Kidney epithelial cell (primary cell): ENCODE measurements around the gene ZNF575. TPM values are rescaled to one million over a fixed set of nuclear protein-coding genes. Genes with fewer than 3 reads are reported as not detected.

Experiments
- DNase-seq: peaks from one replicate; pipeline ENCODE4 v3.0.0-alpha.2; 2010; ENCODE audit warnings: low read depth
- H3K27me3 ChIP-seq: 2 replicates; pipeline ENCODE4 v1.6.0; 2011; ENCODE audit warnings: low read length; ENCODE audit not compliant: control insufficient read depth, insufficient read depth
- H3K36me3 ChIP-seq: 2 replicates; pipeline ENCODE4 v1.5.1; 2011; ENCODE audit warnings: low read length; ENCODE audit not compliant: control insufficient read depth, insufficient read depth
- H3K4me3 ChIP-seq: 2 replicates; pipeline ENCODE4 v1.5.1; 2011; ENCODE audit warnings: low read depth, mild to moderate bottlenecking, control low read depth, low read length
- total RNA-seq: library from RNA; depleted of rRNA; stranded (reverse); fragments of >200 nt; gene quantifications from 2 replicates; pipeline ENCODE4 v1.2.3, GENCODE V29; 2015
- TF ChIP-seq, protein P1 (sequence below): IDR thresholded peaks from 2 replicates; pipeline ENCODE4 v1.5.1; 2011; ENCODE audit warnings: mild to moderate bottlenecking, moderate library complexity, low read length, control low read depth, inconsistent platforms; ENCODE audit not compliant: insufficient read depth, poor library complexity, severe bottlenecking

The ZNF575 gene
- total RNA-seq, 1 donor from 2014 or later: not detected

DNA sequence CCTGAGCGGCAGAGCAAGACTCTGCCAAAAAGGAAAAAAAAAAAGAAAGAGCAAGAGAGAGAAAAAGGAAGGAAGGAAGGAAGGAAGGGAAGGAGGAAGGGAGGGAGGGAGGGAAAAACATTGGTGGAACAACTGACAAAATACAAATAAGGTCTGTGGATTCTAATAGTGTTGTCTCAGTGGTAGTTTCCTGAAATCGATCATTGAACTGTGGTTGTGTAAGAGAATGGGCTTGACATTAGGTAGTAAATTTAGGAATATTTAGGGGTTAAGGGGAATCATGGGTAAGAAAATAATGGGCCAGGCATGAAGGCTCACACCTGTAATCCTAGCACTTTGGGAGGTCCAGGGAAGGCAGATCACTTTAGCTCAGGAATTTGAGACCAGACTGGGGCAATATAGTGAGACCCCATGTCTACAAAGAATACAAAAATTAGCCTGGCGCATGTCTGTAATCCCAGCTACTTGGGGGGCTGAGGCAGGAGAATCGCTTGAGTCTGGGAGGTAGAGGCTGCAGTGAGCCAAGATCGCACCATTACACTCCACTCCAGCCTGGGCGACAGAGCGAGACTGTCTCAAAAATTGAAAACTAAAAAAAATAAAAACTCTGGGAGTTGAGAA, 42.9 kb upstream of the ZNF575 start:
- Histone ChIP-seq H3K27me3 (no peaks in the 10 kb centered on the region), H3K36me3 (no peaks in the 10 kb centered on the region), H3K4me3 (no peak overlapping the region)
- TF ChIP-seq, protein P1, sequence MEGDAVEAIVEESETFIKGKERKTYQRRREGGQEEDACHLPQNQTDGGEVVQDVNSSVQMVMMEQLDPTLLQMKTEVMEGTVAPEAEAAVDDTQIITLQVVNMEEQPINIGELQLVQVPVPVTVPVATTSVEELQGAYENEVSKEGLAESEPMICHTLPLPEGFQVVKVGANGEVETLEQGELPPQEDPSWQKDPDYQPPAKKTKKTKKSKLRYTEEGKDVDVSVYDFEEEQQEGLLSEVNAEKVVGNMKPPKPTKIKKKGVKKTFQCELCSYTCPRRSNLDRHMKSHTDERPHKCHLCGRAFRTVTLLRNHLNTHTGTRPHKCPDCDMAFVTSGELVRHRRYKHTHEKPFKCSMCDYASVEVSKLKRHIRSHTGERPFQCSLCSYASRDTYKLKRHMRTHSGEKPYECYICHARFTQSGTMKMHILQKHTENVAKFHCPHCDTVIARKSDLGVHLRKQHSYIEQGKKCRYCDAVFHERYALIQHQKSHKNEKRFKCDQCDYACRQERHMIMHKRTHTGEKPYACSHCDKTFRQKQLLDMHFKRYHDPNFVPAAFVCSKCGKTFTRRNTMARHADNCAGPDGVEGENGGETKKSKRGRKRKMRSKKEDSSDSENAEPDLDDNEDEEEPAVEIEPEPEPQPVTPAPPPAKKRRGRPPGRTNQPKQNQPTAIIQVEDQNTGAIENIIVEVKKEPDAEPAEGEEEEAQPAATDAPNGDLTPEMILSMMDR: no peak
- no peak for DNase-seq

GRCh38 chr19:43490759-43491158, 42.2 kb upstream of the ZNF575 start:
- no peak overlapping the region for H3K4me3 ChIP-seq
- TF ChIP-seq, protein P1: no peak
- no peaks in the 10 kb centered on the region for H3K27me3 ChIP-seq
- DNase-seq: no peak
- no peaks in the 10 kb centered on the region for H3K36me3 ChIP-seq

- no peak for DNase-seq
- Histone ChIP-seq H3K27me3 (no peaks in the 10 kb centered on the region), H3K4me3 (no peak overlapping the region), H3K36me3 (no peaks in the 10 kb centered on the region)
- TF ChIP-seq, protein P1: no peak
These were observed 37.9 kb upstream of the ZNF575 start for GRCh38 chr19:43495082-43495481.

DNA sequence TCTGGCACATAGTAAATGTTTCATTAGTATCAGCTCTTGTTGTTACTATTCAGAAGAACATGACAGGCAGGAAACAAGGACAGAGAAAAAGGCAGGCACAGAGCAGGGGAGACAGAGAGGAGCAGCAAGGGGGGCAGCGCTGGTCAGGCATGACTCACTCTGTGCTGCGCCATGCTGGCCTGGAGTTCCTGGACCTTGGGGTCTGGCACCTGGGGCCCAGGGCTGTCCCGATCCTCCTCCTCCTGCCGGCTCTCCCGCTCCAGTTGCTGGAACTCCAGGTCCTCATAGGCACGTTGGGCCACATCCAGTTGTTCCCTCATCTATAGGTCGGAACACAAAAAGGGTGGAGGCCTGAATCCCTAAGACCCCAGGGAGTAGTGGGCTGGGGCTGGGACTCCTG, 36.0 kb upstream of the ZNF575 start:
- H3K4me3 ChIP-seq: no peak overlapping the region
- no peaks in the 10 kb centered on the region for H3K27me3 ChIP-seq
- no peaks in the 10 kb centered on the region for H3K36me3 ChIP-seq
- TF ChIP-seq, protein P1: no peak
- DNase-seq: no peak

- Histone ChIP-seq H3K27me3 (no peaks in the 10 kb centered on the region), H3K36me3 (no peaks in the 10 kb centered on the region), H3K4me3 (no peak overlapping the region)
- DNase-seq: no peak
- TF ChIP-seq, protein P1: no peak
These were observed 34.6 kb upstream of the ZNF575 start for GRCh38 chr19:43498233-43498842.

DNA sequence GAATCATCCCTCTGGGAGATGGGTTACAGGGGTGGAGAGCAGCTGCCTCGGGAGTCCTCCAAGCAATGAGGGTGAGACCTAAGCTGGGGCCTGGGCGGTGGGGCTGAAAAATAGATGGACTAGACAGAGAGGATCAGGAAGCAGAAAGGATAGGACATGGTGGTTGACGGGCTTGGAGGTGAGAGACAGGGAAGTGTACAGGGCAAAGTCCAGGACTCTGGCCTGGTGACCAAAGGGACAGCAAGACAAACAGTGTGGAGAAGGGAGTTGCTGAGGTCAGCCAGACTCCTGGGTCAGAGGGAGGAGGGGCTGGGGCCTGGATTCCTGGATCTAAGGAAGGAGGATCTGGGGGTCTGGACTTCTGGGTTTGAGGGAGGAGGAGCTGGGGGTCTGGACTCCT, 33.9 kb upstream of the ZNF575 start:
- TF ChIP-seq, protein P1: no peak
- no peaks in the 10 kb centered on the region for H3K27me3 ChIP-seq
- H3K36me3 ChIP-seq: no peaks in the 10 kb centered on the region
- H3K4me3 ChIP-seq: no peak overlapping the region
- DNase-seq: no peak
